ENCODE results near the gene GSTA1. TPM values are rescaled to one million over a fixed set of nuclear protein-coding genes. Genes with fewer than 3 reads are reported as not detected.

The GSTA1 gene
- polyA plus RNA-seq, 3 donors: not detected

DNA sequence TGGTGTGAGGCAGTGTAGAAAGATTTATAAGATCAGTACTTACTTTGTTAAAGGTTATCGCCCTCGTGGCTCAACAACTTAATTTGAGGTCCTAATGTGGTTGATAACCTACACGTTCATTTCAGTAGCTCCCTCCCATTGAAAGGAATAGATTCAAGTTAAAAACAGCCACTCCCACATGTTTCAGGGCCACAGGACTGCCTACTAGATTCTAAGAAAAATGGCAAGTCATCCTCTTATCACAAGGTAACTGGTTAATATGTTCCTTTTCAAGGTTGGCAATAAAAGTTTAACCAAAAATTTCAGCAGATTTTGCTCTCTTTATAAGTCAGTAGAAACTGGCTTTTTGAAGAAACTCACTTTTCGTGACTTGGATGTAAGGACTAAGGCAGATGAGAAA, 57.4 kb downstream of the GSTA1 start:
- H2AFZ ChIP-seq (ENCODE audit: insufficient read depth, low read depth, low read length, poor library complexity, severe bottlenecking): no peak overlapping the region
- DNase-seq: no peak
- TF ChIP-seq, protein P1, sequence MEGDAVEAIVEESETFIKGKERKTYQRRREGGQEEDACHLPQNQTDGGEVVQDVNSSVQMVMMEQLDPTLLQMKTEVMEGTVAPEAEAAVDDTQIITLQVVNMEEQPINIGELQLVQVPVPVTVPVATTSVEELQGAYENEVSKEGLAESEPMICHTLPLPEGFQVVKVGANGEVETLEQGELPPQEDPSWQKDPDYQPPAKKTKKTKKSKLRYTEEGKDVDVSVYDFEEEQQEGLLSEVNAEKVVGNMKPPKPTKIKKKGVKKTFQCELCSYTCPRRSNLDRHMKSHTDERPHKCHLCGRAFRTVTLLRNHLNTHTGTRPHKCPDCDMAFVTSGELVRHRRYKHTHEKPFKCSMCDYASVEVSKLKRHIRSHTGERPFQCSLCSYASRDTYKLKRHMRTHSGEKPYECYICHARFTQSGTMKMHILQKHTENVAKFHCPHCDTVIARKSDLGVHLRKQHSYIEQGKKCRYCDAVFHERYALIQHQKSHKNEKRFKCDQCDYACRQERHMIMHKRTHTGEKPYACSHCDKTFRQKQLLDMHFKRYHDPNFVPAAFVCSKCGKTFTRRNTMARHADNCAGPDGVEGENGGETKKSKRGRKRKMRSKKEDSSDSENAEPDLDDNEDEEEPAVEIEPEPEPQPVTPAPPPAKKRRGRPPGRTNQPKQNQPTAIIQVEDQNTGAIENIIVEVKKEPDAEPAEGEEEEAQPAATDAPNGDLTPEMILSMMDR (IDR thresholded peaks at IDR 0.05): no peak
- H3K4me2 ChIP-seq (replicated peaks; ENCODE audit: extremely low read depth, low read length, poor library complexity, severe bottlenecking): no peak overlapping the region
- no peak overlapping the region for H3K27ac ChIP-seq (ENCODE audit: low read depth in 1 of 2, low read length in 2 of 2)
- peaks cover 0 to 6% of the 10 kb centered on the region in 2 donors for H3K9me3 ChIP-seq (replicated peaks in 1 of 2; ENCODE audit: control insufficient read depth in 1 of 2, insufficient read depth in 1 of 2, low read length in 2 of 2)
- no peaks in the 10 kb centered on the region for H3K4me1 Mint-ChIP-seq
- no peaks in the 10 kb centered on the region for H3K27me3 ChIP-seq (ENCODE audit: control insufficient read depth in 2 of 2, insufficient read depth in 2 of 2, low read length in 2 of 2)
- no peaks in the 10 kb centered on the region for H3K36me3 ChIP-seq (replicated peaks in 1 of 2; ENCODE audit: control insufficient read depth in 1 of 2, insufficient read depth in 2 of 2, low read length in 2 of 2)
- no peak overlapping the region for H3K4me3 Mint-ChIP-seq
- no peaks in the 10 kb centered on the region for H4K20me1 ChIP-seq (ENCODE audit: insufficient read depth, low read length)
- H3K4me3 ChIP-seq (replicated peaks in 1 of 3; ENCODE audit: low read depth in 2 of 3, low read length in 3 of 3): no peak overlapping the region
- no peaks in the 10 kb centered on the region for H3K79me2 ChIP-seq (ENCODE audit: insufficient read depth, low read length)
- H3K9me3 Mint-ChIP-seq: peaks cover 3 to 13% (median 8%) of the 10 kb centered on the region in 7 donors
- H3K9ac ChIP-seq (ENCODE audit: insufficient read depth, low read length, poor library complexity, severe bottlenecking): no peak overlapping the region
- intact Hi-C loops (cut with micrococcal nuclease): no loop called here
- WGBS (ENCODE audit: insufficient coverage): no CpG with 5 or more reads among the region's 4 CpGs
- H3K27ac Mint-ChIP-seq: no peak overlapping the region
- peaks cover 2 to 8% (median 4%) of the 10 kb centered on the region in 3 donors for H3K27me3 Mint-ChIP-seq (ENCODE audit: low read depth in 3 of 3)
- no peaks in the 10 kb centered on the region for H3K4me1 ChIP-seq (ENCODE audit: control insufficient read depth in 1 of 2, insufficient read depth in 2 of 2, low read length in 2 of 2)
- no peaks in the 10 kb centered on the region for H3K36me3 Mint-ChIP-seq

DNA sequence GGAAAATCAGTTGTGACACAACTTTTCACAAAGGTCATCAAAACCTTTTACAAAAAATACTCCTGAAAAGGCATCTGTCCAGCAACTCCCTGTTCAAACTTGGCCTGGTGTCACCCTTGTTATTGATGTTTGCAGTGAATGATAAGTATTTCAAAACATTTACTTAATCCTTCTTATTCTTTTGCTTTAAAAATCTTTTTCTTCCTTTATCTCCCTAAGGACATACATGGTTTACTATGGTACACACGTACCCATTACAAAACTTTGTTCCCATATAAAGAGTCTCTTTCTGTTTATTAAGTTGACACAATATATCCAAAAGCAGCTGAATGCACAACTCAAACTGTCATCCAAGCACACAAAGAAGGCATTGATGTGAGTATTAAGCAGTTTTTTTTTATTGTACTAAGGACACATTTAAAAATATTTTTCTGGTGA, 57.8 kb downstream of the GSTA1 start:
- H3K36me3 Mint-ChIP-seq: no peaks in the 10 kb centered on the region
- no peak overlapping the region for H3K27ac Mint-ChIP-seq

More for the DNA sequence above, 57.8 kb downstream of the GSTA1 start:
- WGBS (ENCODE audit: insufficient coverage): no CpG with 5 or more reads among the region's 1 CpG
- Histone ChIP-seq H3K9me3 (replicated peaks in 1 of 2; ENCODE audit: control insufficient read depth in 1 of 2, insufficient read depth in 1 of 2, low read length in 2 of 2) (peaks cover 0 to 3% of the 10 kb centered on the region in 2 donors), H3K4me3 (replicated peaks in 1 of 3; ENCODE audit: low read depth in 2 of 3, low read length in 3 of 3) (no peak overlapping the region), H3K4me2 (replicated peaks; ENCODE audit: extremely low read depth, low read length, poor library complexity, severe bottlenecking) (no peak overlapping the region), H3K9ac (ENCODE audit: insufficient read depth, low read length, poor library complexity, severe bottlenecking) (no peak overlapping the region), H4K20me1 (ENCODE audit: insufficient read depth, low read length) (no peaks in the 10 kb centered on the region), H3K36me3 (replicated peaks in 1 of 2; ENCODE audit: control insufficient read depth in 1 of 2, insufficient read depth in 2 of 2, low read length in 2 of 2) (no peaks in the 10 kb centered on the region), H2AFZ (ENCODE audit: insufficient read depth, low read depth, low read length, poor library complexity, severe bottlenecking) (no peak overlapping the region), H3K27ac (ENCODE audit: low read depth in 1 of 2, low read length in 2 of 2) (no peak overlapping the region), H3K27me3 (ENCODE audit: control insufficient read depth in 2 of 2, insufficient read depth in 2 of 2, low read length in 2 of 2) (no peaks in the 10 kb centered on the region), H3K79me2 (ENCODE audit: insufficient read depth, low read length) (no peaks in the 10 kb centered on the region), H3K4me1 (ENCODE audit: control insufficient read depth in 1 of 2, insufficient read depth in 2 of 2, low read length in 2 of 2) (no peaks in the 10 kb centered on the region)
- intact Hi-C loops (cut with micrococcal nuclease): no loop called here
- DNase-seq: no peak
- Mint-ChIP-seq H3K27me3 (ENCODE audit: low read depth in 3 of 3) (peaks cover 2 to 8% (median 4%) of the 10 kb centered on the region in 3 donors), H3K4me3 (no peak overlapping the region), H3K4me1 (no peaks in the 10 kb centered on the region), H3K9me3 (peaks cover 0 to 12% (median 7%) of the 10 kb centered on the region in 7 donors)
- TF ChIP-seq, protein P1 (IDR thresholded peaks at IDR 0.05): no peak
